Endodermal cell (in vitro differentiated cells): ENCODE results near the gene AJAP1. TPM values are rescaled to one million over a fixed set of nuclear protein-coding genes. Genes with fewer than 3 reads are reported as not detected.
A peak's percentile ranks its signal among the peaks of the same experiment; 100 is the strongest.

Source experiments
- DNase-seq: peaks from one replicate; pipeline ENCODE4 v3.0.0-alpha.2; 2017
- H3K27ac ChIP-seq: 2 replicates; pipeline ENCODE4 v1.5.1; 2013; ENCODE audit warnings: mild to moderate bottlenecking, low read depth, low read length, moderate library complexity
- H3K27me3 ChIP-seq: 2 replicates; pipeline ENCODE4 v1.6.1; 2013; ENCODE audit warnings: mild to moderate bottlenecking, low read length, moderate library complexity; ENCODE audit not compliant: insufficient read depth, control insufficient read depth, poor library complexity, severe bottlenecking
- H3K36me3 ChIP-seq: 2 replicates; pipeline ENCODE4 v1.7.0; 2013; ENCODE audit warnings: mild to moderate bottlenecking, low read length, moderate library complexity; ENCODE audit not compliant: control insufficient read depth, insufficient read depth
- H3K4me1 ChIP-seq: one replicate; pipeline ENCODE4 v1.7.0; 2013; ENCODE audit warnings: low read length; ENCODE audit not compliant: control insufficient read depth, insufficient read depth
- H3K4me3 ChIP-seq: 2 replicates; pipeline ENCODE4 v1.5.1; 2013; ENCODE audit warnings: mild to moderate bottlenecking, low read length, moderate library complexity
- H3K9ac ChIP-seq: 2 replicates; pipeline ENCODE4 v1.6.1; 2013; ENCODE audit warnings: mild to moderate bottlenecking, low read length, moderate library complexity; ENCODE audit not compliant: poor library complexity, severe bottlenecking; ENCODE audit errors: extremely low read depth
- H3K9me3 ChIP-seq: 2 replicates; pipeline ENCODE4 v1.6.1; 2013; ENCODE audit warnings: mild to moderate bottlenecking, low read length, moderate library complexity; ENCODE audit not compliant: control insufficient read depth
- H3K27ac Mint-ChIP-seq: 2 replicates; pipeline ENCODE4 v1.8.0; 2020; ENCODE audit warnings: mixed read lengths
- H3K27me3 Mint-ChIP-seq: 2 replicates; pipeline ENCODE4 v1.8.0; 2021; ENCODE audit warnings: mild to moderate bottlenecking, mixed read lengths; ENCODE audit not compliant: insufficient read depth
- H3K36me3 Mint-ChIP-seq: 2 replicates; pipeline ENCODE4 v1.8.0; 2020; ENCODE audit warnings: low read depth, mixed read lengths
- H3K4me1 Mint-ChIP-seq: 2 replicates; pipeline ENCODE4 v1.8.0; 2020; ENCODE audit warnings: mixed read lengths
- H3K4me3 Mint-ChIP-seq: 2 replicates; pipeline ENCODE4 v1.8.0; 2020; ENCODE audit warnings: mild to moderate bottlenecking, moderate library complexity, mixed read lengths
- H3K9me3 Mint-ChIP-seq: 2 replicates; pipeline ENCODE4 v1.8.0; 2020; ENCODE audit warnings: mild to moderate bottlenecking, mixed read lengths
- WGBS, 2 experiments: methylation state at CpG; one replicate each; pipeline versions ENCODE4 v1.1.5 to v1.1.7; 2013; ENCODE audit warnings: missing lambda C conversion rate in 2 of 2, mixed read lengths in 1 of 2; ENCODE audit not compliant: insufficient coverage in 1 of 2, insufficient read length in 1 of 2; 5-methylcytosine and 5-hydroxymethylcytosine counted together
- total RNA-seq, 2 donors: library from RNA; stranded (reverse); fragmentation: NEBNext Ultra II Directional in 1 of 2; extraction: Animal tissue kit (Norgen Biotek cat#: 25700) in 1 of 2; gene quantifications; 2 replicates in 1 of 2; 3 replicates in 1 of 2; pipeline ENCODE4 v1.2.1, GENCODE V29; 2021
- TF ChIP-seq, protein P1 (sequence below): fragments of 200-600 bp; sonication (generic); conservative IDR thresholded peaks from 2 replicates; pipeline ENCODE4 v1.5.0; 2021; ENCODE audit warnings: antibody characterized with exemption, mild to moderate bottlenecking

The AJAP1 gene
- total RNA-seq, 2 donors from 2014 or later: 19.4 to 22.1 TPM

DNA sequence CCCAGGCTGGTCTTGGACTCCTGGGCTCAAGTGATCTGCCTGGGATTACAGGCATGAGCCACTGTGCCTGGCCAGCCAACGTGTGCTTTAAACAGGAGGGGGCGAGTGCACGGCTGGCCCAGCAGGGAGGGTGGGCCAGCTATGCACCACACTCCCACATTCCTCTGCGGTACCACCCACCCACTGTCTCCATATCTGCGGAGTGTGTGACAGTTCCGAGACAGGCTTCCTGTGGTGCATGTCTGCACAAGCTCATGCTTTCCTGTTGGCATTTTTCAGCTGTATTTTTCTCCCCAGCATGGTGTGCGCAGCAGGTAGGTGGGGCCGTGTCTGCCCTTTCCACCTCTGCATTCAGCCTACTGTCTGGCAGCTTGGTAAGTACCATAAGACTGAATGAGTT is 183.3 kb downstream of the AJAP1 start:
- H3K9ac ChIP-seq: no peak overlapping the region
- WGBS, 2 experiments: 73 to 90% methylated on average over 6 to 8 of the region's 8 CpGs
- H3K4me1 ChIP-seq: peaks cover 5% of the 10 kb centered on the region
- H3K4me3 Mint-ChIP-seq: no peak overlapping the region
- H3K4me1 Mint-ChIP-seq: peaks cover 8% of the 10 kb centered on the region
- H3K27ac Mint-ChIP-seq: no peak overlapping the region
- no peak overlapping the region for H3K27ac ChIP-seq
- H3K4me3 ChIP-seq: no peak overlapping the region
- DNase-seq: no peak
- peaks cover 3% of the 10 kb centered on the region for H3K36me3 Mint-ChIP-seq
- TF ChIP-seq, protein P1, sequence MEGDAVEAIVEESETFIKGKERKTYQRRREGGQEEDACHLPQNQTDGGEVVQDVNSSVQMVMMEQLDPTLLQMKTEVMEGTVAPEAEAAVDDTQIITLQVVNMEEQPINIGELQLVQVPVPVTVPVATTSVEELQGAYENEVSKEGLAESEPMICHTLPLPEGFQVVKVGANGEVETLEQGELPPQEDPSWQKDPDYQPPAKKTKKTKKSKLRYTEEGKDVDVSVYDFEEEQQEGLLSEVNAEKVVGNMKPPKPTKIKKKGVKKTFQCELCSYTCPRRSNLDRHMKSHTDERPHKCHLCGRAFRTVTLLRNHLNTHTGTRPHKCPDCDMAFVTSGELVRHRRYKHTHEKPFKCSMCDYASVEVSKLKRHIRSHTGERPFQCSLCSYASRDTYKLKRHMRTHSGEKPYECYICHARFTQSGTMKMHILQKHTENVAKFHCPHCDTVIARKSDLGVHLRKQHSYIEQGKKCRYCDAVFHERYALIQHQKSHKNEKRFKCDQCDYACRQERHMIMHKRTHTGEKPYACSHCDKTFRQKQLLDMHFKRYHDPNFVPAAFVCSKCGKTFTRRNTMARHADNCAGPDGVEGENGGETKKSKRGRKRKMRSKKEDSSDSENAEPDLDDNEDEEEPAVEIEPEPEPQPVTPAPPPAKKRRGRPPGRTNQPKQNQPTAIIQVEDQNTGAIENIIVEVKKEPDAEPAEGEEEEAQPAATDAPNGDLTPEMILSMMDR: no peak
- peaks cover 34% of the 10 kb centered on the region for H3K9me3 ChIP-seq
- no peaks in the 10 kb centered on the region for H3K36me3 ChIP-seq
- peaks cover 38% of the 10 kb centered on the region for H3K9me3 Mint-ChIP-seq
- no peaks in the 10 kb centered on the region for H3K27me3 ChIP-seq
- H3K27me3 Mint-ChIP-seq: peaks cover 1% of the 10 kb centered on the region

DNA sequence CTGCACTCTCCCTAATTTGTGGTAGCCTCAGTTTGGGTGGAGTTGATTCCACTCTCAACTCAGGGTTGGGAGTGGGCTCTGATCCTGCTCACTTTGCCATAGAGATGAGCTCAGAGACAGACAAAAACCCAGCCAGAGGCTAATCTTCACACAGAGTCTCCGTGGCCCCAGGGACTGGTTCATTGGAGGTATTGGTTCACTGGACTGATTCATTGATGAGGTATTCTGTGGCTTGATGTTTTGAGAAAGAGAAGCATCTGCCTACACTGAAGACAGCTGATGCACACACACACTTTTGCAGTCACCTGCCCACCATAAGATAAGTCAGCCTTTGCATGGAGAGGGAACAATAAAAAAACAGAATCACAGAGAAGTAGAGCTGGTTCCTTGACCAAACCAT is 183.8 kb downstream of the AJAP1 start:
- peaks cover 8% of the 10 kb centered on the region for H3K4me1 Mint-ChIP-seq
- H3K27me3 Mint-ChIP-seq: peaks cover 1% of the 10 kb centered on the region
- Histone ChIP-seq H3K27me3 (no peaks in the 10 kb centered on the region), H3K9me3 (peaks cover 31% of the 10 kb centered on the region), H3K4me1 (peaks cover 5% of the 10 kb centered on the region), H3K4me3 (no peak overlapping the region), H3K27ac (peak overlapping the region; percentile 52), H3K36me3 (no peaks in the 10 kb centered on the region), H3K9ac (no peak overlapping the region)
- H3K36me3 Mint-ChIP-seq: peaks cover 3% of the 10 kb centered on the region
- TF ChIP-seq, protein P1: no peak
- H3K27ac Mint-ChIP-seq: no peak overlapping the region
- no peak overlapping the region for H3K4me3 Mint-ChIP-seq
- H3K9me3 Mint-ChIP-seq: peaks cover 36% of the 10 kb centered on the region
- WGBS, 2 experiments: 89% methylated on average over 1 of the region's 1 CpG; no CpG with 5 or more reads in 1 of the 2 experiments
- DNase-seq: no peak
